Measurements from ENCODE around the gene CNTNAP5. TPM values are rescaled to one million over a fixed set of nuclear protein-coding genes. Genes with fewer than 3 reads are reported as not detected.

The CNTNAP5 gene
- total and polyA plus RNA-seq, 2 donors (not counting 3 experiments of a cell fraction or from before 2014, with no cell fraction given): not detected

GRCh38 chr2:124261456-124261855 lies 236.4 kb downstream of the CNTNAP5 start:
- CTCF ChIA-PET: no interaction called here
- Histone ChIP-seq H3K79me2 (ENCODE audit: control insufficient read depth, insufficient read depth, low read length) (no peaks in the 10 kb centered on the region), H2AFZ (ENCODE audit: low read depth, low read length) (no peak overlapping the region), H3K27ac (ENCODE audit: insufficient read depth, low read depth, low read length) (no peak overlapping the region), H3K4me2 (ENCODE audit: insufficient read depth, low read length) (no peak overlapping the region), H3K9ac (replicated peaks; ENCODE audit: extremely low read depth, insufficient read depth, low read length) (no peak overlapping the region), H3K36me3 (ENCODE audit: control insufficient read depth in 2 of 2, extremely low read depth in 1 of 2, insufficient read depth in 2 of 2, low read length in 2 of 2) (no peaks in the 10 kb centered on the region), H3K9me3 (replicated peaks; ENCODE audit: control insufficient read depth, insufficient read depth, low read length) (peaks cover 12% of the 10 kb centered on the region), H3K4me1 (ENCODE audit: control insufficient read depth, extremely low read depth, insufficient read depth, low read length) (no peaks in the 10 kb centered on the region), H4K20me1 (replicated peaks; ENCODE audit: control insufficient read depth, extremely low read depth, insufficient read depth, low read length) (no peaks in the 10 kb centered on the region), H3K27me3 (ENCODE audit: control insufficient read depth in 2 of 2, insufficient read depth in 2 of 2, low read length in 2 of 2) (no peaks in the 10 kb centered on the region), H3K4me3 (replicated peaks in 1 of 3; ENCODE audit: insufficient read depth in 1 of 3, low read depth in 1 of 3, low read length in 3 of 3) (no peak overlapping the region), H3K9me1 (replicated peaks; ENCODE audit: control insufficient read depth, extremely low read depth, insufficient read depth, low read length) (no peaks in the 10 kb centered on the region)
- dilution Hi-C loops (cut with MboI; ENCODE audit: extremely low pct_ligation_motif_present, low sequenced_read_pairs) (no loop called here), intact Hi-C loops (cut with micrococcal nuclease) (no loop called here)
- FAIRE-seq (no peak), DNase-seq (ENCODE audit: low read depth, low spot score) (no peak)
- TF ChIP-seq POLR2AphosphoS5 (IDR thresholded peaks at IDR 0.05; ENCODE audit: insufficient read depth, low read depth, low read length): no peak
- no peak for TF ChIP-seq POLR2A (IDR thresholded peaks at IDR 0.05; ENCODE audit: low read depth, low read length)
- no peak for TF ChIP-seq GATA2 (IDR thresholded peaks at IDR 0.05; ENCODE audit: insufficient read depth, insufficient read length, low read depth, low read length)
- no peak for TF ChIP-seq MAX (IDR thresholded peaks at IDR 0.05; ENCODE audit: insufficient read depth, insufficient read length)
- POLR2A ChIA-PET: no interaction called here
- no TSS peak for BruUV-seq (replicated peaks)

- TF ChIP-seq POLR2A (IDR thresholded peaks at IDR 0.05; ENCODE audit: low read depth, low read length) (no peak), MAX (IDR thresholded peaks at IDR 0.05; ENCODE audit: insufficient read depth, insufficient read length) (no peak), FOS (IDR thresholded peaks at IDR 0.05; ENCODE audit: borderline replicate concordance, insufficient read depth, low read length) (no peak), EZH2 (IDR thresholded peaks at IDR 0.05; ENCODE audit: borderline replicate concordance, low read depth, low read length, severe bottlenecking) (no peak), MYC (IDR thresholded peaks at IDR 0.05; ENCODE audit: low read depth, low read length) (no peak), CTCF (IDR thresholded peaks at IDR 0.05; ENCODE audit: extremely low read depth in 1 of 2, insufficient read depth in 1 of 2, low read depth in 1 of 2, low read length in 2 of 2) (no peak), JUN (IDR thresholded peaks at IDR 0.05; ENCODE audit: borderline replicate concordance, insufficient read depth, insufficient read length, low read depth) (no peak), POLR2AphosphoS5 (IDR thresholded peaks at IDR 0.05; ENCODE audit: insufficient read depth, low read depth, low read length) (no peak), GATA2 (IDR thresholded peaks at IDR 0.05; ENCODE audit: insufficient read depth, insufficient read length, low read depth, low read length) (no peak)
- dilution Hi-C loops (cut with MboI; ENCODE audit: extremely low pct_ligation_motif_present, low sequenced_read_pairs) (no loop called here), intact Hi-C loops (cut with micrococcal nuclease) (no loop called here)
- Histone ChIP-seq H3K36me3 (ENCODE audit: control insufficient read depth in 2 of 2, extremely low read depth in 1 of 2, insufficient read depth in 2 of 2, low read length in 2 of 2) (no peaks in the 10 kb centered on the region), H3K9me1 (replicated peaks; ENCODE audit: control insufficient read depth, extremely low read depth, insufficient read depth, low read length) (no peaks in the 10 kb centered on the region), H3K4me2 (ENCODE audit: insufficient read depth, low read length) (no peak overlapping the region), H3K27me3 (ENCODE audit: control insufficient read depth in 2 of 2, insufficient read depth in 2 of 2, low read length in 2 of 2) (no peaks in the 10 kb centered on the region), H3K9me3 (replicated peaks; ENCODE audit: control insufficient read depth, insufficient read depth, low read length) (peaks cover 13% of the 10 kb centered on the region), H3K4me3 (replicated peaks in 1 of 3; ENCODE audit: insufficient read depth in 1 of 3, low read depth in 1 of 3, low read length in 3 of 3) (no peak overlapping the region), H3K27ac (ENCODE audit: insufficient read depth, low read depth, low read length) (no peak overlapping the region), H3K79me2 (ENCODE audit: control insufficient read depth, insufficient read depth, low read length) (no peaks in the 10 kb centered on the region), H2AFZ (ENCODE audit: low read depth, low read length) (no peak overlapping the region), H4K20me1 (replicated peaks; ENCODE audit: control insufficient read depth, extremely low read depth, insufficient read depth, low read length) (no peaks in the 10 kb centered on the region), H3K4me1 (ENCODE audit: control insufficient read depth, extremely low read depth, insufficient read depth, low read length) (no peaks in the 10 kb centered on the region), H3K9ac (replicated peaks; ENCODE audit: extremely low read depth, insufficient read depth, low read length) (no peak overlapping the region)
- ChIA-PET POLR2A (no interaction called here), CTCF (no interaction called here)
- BruUV-seq (replicated peaks): no TSS peak
- FAIRE-seq (no peak), DNase-seq (ENCODE audit: low read depth, low spot score) (no peak)
Observed at GRCh38 chr2:124264551-124265091, 239.5 kb downstream of the CNTNAP5 start.

Data from endothelial cell of umbilical vein (primary cell).